GM21390 (cell line): ENCODE measurements around the gene SLC34A2.

ENCODE experiments used
- ATAC-seq: cut with Tn5 transposase; IDR thresholded peaks from one replicate; pipeline ENCODE4 v1.9.1; 2021; ENCODE audit not compliant: unreplicated experiment

SLC34A2 gene

DNA sequence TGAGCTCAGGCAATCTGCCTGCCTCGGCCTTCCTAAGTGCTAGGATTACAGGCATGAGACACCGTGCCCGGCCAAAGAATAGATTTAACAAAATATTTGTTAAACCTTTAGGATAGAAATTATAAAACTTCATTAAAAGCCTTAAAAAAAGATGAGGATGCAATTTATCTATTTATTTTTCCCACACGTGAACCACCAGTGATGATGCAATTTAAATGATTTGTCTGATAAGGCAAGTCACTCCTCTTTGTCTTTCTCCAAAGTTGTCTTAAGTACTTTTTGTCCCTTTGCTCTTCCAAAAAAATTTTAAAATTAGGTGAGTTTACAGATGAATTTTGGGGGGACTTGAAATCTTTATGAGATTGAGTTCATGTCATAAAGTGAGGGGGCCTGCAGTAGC is 58.2 kb downstream of the SLC34A2 start:
- ATAC-seq = no peak

DNA sequence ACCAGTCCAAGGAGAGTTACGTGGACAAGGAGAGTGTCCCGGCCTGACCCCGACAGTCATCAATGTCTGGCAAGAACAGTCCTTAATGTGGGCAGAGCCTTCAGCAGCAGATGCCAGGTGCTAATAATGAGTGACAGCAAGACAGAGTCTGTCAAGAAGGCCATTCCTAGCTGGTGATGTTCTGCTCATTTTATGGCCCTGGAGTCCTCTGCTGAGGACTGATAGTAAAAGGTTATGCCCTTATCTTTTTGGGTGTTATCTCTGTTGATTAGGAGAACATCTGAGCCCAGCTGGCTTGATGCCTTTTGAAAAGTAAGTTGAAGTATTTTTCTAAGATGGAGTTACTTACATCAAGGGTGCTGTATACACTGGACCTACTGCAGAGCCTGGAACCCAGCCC is 67.3 kb downstream of the SLC34A2 start:
- ATAC-seq = no peak

DNA sequence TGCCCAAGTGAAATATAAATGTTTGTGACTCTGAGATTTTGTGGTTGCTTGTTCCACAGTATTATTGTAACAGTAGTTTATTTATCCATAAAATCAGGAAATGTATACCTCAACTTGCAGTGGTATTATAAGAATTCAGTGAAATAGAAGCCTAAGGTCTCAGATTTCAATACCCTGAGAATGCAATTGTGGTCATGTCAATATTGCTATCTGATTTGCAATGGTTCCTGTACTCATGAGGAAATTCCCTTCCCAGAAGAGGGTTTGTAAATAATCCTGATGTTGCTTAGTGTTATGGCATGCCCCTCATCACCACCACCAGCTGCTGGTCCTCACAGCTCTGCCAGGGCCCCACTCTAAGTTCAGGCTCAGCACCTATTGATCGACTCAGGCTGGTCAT is 67.8 kb downstream of the SLC34A2 start:
- no peak for ATAC-seq

DNA sequence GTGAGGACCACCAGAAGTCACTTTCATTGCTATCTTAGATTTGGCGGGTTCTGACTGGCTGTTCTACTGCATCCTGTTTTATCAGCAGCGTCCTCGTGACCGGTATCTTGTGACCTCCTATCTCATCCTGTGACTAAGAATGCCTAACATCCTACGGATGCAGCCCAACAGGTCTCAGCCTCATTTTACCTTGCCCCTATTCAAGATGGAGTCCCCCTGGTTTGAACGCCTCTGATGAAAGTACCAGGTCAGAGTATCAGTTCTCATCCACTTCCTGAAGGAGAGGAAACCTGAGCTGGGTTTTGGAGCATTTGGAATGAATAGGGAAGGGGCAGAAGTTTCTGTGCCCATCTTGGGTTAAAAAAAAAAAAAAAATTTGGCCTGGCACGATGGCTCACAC is 70.2 kb downstream of the SLC34A2 start:
- ATAC-seq = no peak

DNA sequence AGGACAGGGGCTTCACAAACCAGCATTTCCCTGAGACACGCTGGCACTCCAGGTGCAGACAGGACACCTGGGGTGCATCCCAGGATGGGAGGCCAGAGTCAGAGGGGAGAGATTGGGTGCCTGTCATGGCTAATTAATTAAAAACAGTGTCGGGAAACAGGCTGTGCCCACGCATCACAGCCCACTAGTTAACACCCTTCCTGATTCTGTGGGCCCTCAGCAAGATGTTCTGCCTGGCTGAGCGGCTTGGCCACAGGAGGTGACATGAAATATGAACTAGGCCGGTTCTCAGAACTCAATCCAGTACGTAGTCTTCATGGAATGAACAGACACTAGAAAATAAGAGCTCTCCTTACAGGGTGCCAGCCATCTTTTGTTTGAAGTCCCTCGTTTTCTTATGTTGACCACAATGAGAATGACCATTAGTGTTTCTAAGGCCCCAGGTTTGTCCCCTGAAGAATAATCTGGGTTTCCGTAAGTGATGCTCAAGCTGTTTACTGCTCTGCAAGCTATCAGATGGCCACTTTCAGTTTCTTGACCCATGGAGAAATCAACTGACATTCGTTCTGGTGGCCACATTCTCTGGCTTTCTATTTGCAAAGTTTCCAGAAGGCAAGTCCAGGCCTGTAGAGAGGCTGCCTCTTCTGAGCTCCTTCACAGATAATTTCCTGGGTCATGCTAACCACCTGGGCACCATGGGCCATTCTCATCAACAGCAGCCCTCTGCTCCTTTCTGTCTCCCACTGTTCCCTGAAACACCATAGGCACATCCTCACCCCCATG is 72.3 kb downstream of the SLC34A2 start:
- ATAC-seq = peak; percentile 56
